ENCODE data around the gene POU6F2. TPM values are rescaled to one million over a fixed set of nuclear protein-coding genes. Genes with fewer than 3 reads are reported as not detected.

POU6F2 gene
- total and polyA plus RNA-seq, 2 of the 4 experiments (the other 2 are of a cell fraction): not detected

DNA sequence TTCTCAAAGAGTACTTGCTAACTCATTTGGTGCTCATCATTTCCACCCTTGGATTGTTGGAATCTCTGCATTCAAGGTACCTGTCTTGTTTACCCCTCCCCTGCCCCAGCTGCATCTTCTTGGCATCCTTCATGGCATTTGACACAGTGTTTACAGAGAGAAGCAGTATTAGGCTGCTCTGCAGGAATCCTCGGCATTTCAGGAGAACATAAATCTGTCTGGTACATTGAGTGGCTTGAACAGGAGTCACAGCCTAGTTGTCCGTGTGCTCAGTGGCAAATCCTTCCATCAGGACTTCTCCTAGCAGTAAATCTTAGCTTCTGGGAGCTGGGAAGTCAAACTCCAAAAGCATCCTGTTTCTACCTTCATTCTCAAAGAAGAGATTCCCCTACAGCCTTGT is 451.7 kb downstream of the POU6F2 start:
- Histone ChIP-seq H4K20me1 (ENCODE audit: insufficient read depth, low read length) (no peaks in the 10 kb centered on the region), H3K27ac (ENCODE audit: insufficient read depth, low read length) (no peak overlapping the region), H2AK9ac (replicated peaks; ENCODE audit: low read depth, low read length, poor library complexity) (no peak overlapping the region), H2BK15ac (ENCODE audit: low read depth, low read length) (no peak overlapping the region), H3K4me2 (ENCODE audit: low read depth, low read length) (no peak overlapping the region), H3K23ac (ENCODE audit: low read depth, low read length) (no peak overlapping the region), H4K91ac (ENCODE audit: insufficient read depth, low read depth, low read length) (no peak overlapping the region), H3K4ac (ENCODE audit: low read depth, low read length) (no peak overlapping the region), H4K5ac (ENCODE audit: low read depth, low read length) (no peak overlapping the region), H3K36me3 (ENCODE audit: control insufficient read depth, insufficient read depth, low read length) (no peaks in the 10 kb centered on the region), H2AFZ (replicated peaks; ENCODE audit: low read length, poor library complexity) (no peak overlapping the region), H3K9ac (ENCODE audit: low read depth, low read length) (no peak overlapping the region), H4K8ac (ENCODE audit: low read depth in 2 of 2, low read length in 2 of 2) (no peak overlapping the region), H3K9me1 (ENCODE audit: insufficient read depth, low read length) (no peaks in the 10 kb centered on the region), H3K79me1 (ENCODE audit: low read depth in 1 of 2, low read length in 2 of 2) (no peaks in the 10 kb centered on the region), H3K56ac (ENCODE audit: extremely low read depth, insufficient read depth, low read length) (no peak overlapping the region), H2AK5ac (ENCODE audit: low read depth, low read length) (no peak overlapping the region), H3K4me1 (ENCODE audit: control insufficient read depth, insufficient read depth, low read length) (no peaks in the 10 kb centered on the region), H2BK5ac (ENCODE audit: low read depth, low read length, poor library complexity, severe bottlenecking) (no peak overlapping the region), H3K18ac (ENCODE audit: low read depth, low read length) (no peak overlapping the region), H3K4me3 (ENCODE audit: insufficient read depth, low read depth, low read length) (no peak overlapping the region), H3K9me3 (ENCODE audit: control insufficient read depth, insufficient read depth, low read length) (no peaks in the 10 kb centered on the region), H2BK120ac (ENCODE audit: low read depth, low read length) (no peak overlapping the region), H2BK20ac (ENCODE audit: low read depth, low read length) (no peak overlapping the region), H3K14ac (replicated peaks; ENCODE audit: low read depth, low read length) (no peak overlapping the region), H3K27me3 (ENCODE audit: control insufficient read depth, insufficient read depth, low read length) (peaks cover 2% of the 10 kb centered on the region; the same call in 1 of the 2 replicates)
- intact Hi-C loops (cut with micrococcal nuclease) (no loop called here), in situ Hi-C loops (cut with MboI; ENCODE audit: low sequenced_read_pairs) (no loop called here), dilution Hi-C loops (cut with HindIII; ENCODE audit: low sequenced_read_pairs, unreplicated experiment) (no loop called here)
- ATAC-seq (ENCODE audit: low read depth) (no peak), DNase-seq (no peak)
- POLR2A ChIA-PET (ENCODE audit: unreplicated experiment): no interaction called here
- no TSS peak for BruUV-seq (replicated peaks)
- TF ChIP-seq NFE2L2 (IDR thresholded peaks at IDR 0.05; ENCODE audit: low read depth, low read length) (no peak), CHD1 (IDR thresholded peaks at IDR 0.05; ENCODE audit: low read depth, low read length) (no peak), RFX5 (IDR thresholded peaks at IDR 0.05; ENCODE audit: low read depth, low read length) (no peak), RAD21 (IDR thresholded peaks at IDR 0.05; ENCODE audit: low read length) (no peak), MXI1 (IDR thresholded peaks at IDR 0.05; ENCODE audit: borderline replicate concordance, low read depth, low read length) (no peak)
- no CpG with 5 or more reads among the region's 2 CpGs for WGBS, 2 experiments (ENCODE audit: extremely low coverage in 2 of 2, insufficient read length in 1 of 2)
- CTCF ChIA-PET: no interaction called here

Measured in IMR-90 (cell line).